Femur (tissue), 1 donor: ENCODE measurements around the gene JPH3.
A peak's percentile ranks its signal among the peaks of the same experiment; 100 is the strongest.
"Not testable (repeated sequence)": the region's sequence is repeated elsewhere in the genome, so short reads cannot be mapped to it uniquely, and the experiment has no call there.

Experiments
- DNase-seq: peaks from one replicate; pipeline ENCODE4 v3.0.0-alpha.2; 2017

Gene JPH3

GRCh38 chr16:87658564-87659225 is 56.4 kb downstream of the JPH3 start:
- no peak for DNase-seq

GRCh38 chr16:87661561-87661960 is 59.3 kb downstream of the JPH3 start:
- peak; percentile 81 for DNase-seq

- no peak for DNase-seq
Observed at GRCh38 chr16:87662254-87663204, 60.2 kb downstream of the JPH3 start.

- no peak for DNase-seq
Observed at GRCh38 chr16:87664792-87665191, 62.5 kb downstream of the JPH3 start.

GRCh38 chr16:87665193-87665592 is 62.9 kb downstream of the JPH3 start:
- no peak for DNase-seq

GRCh38 chr16:87666919-87667318 is 64.6 kb downstream of the JPH3 start:
- no peak for DNase-seq

GRCh38 chr16:87667443-87667842 is 65.1 kb downstream of the JPH3 start:
- DNase-seq, result no peak

GRCh38 chr16:87667946-87668345 is 65.6 kb downstream of the JPH3 start:
- DNase-seq, result no peak

- no peak for DNase-seq
Observed at GRCh38 chr16:87669672-87670071, 67.4 kb downstream of the JPH3 start.

- no peak for DNase-seq
Observed at GRCh38 chr16:87671221-87671620, 68.9 kb downstream of the JPH3 start.

- no peak for DNase-seq
Observed at GRCh38 chr16:87671715-87672270, 69.5 kb downstream of the JPH3 start.

GRCh38 chr16:87674419-87674818 is 72.1 kb downstream of the JPH3 start:
- DNase-seq, result no peak

GRCh38 chr16:87675111-87675719 is 72.9 kb downstream of the JPH3 start:
- no peak for DNase-seq

- no peak for DNase-seq
Observed at GRCh38 chr16:87677830-87678229, 75.5 kb downstream of the JPH3 start.

GRCh38 chr16:87678618-87679017 is 76.3 kb downstream of the JPH3 start:
- no peak for DNase-seq

- DNase-seq, result no peak
Observed at GRCh38 chr16:87679593-87680271, 77.4 kb downstream of the JPH3 start.

- DNase-seq, result no peak
Observed at GRCh38 chr16:87680272-87680644, 78.0 kb downstream of the JPH3 start.

GRCh38 chr16:87681051-87681602 is 78.8 kb downstream of the JPH3 start:
- DNase-seq, result not testable (repeated sequence)

GRCh38 chr16:87681981-87682570 is 79.8 kb downstream of the JPH3 start:
- peak; percentile 64 for DNase-seq

- no peak for DNase-seq
Observed at GRCh38 chr16:87682852-87683399, 80.6 kb downstream of the JPH3 start.

- no peak for DNase-seq
Observed at GRCh38 chr16:87684106-87684677, 81.9 kb downstream of the JPH3 start.
